ENCODE data around the gene SULT1C2.

Gene SULT1C2

GRCh38 chr2:108324531-108325255 lies 36.0 kb downstream of the SULT1C2 start:
- Histone ChIP-seq H3K27ac (ENCODE audit: low read depth, low read length) (no peak overlapping the region), H3K4me3 (ENCODE audit: low read depth in 1 of 2, low read length in 2 of 2) (no peak overlapping the region), H3K9ac (ENCODE audit: low read length) (no peak overlapping the region), H3K36me3 (ENCODE audit: insufficient read depth, low read length) (no peaks in the 10 kb centered on the region), H3K9me3 (ENCODE audit: low read length) (no peaks in the 10 kb centered on the region), H3K27me3 (ENCODE audit: control insufficient read depth in 1 of 2, insufficient read depth in 2 of 2, low read length in 2 of 2) (no peaks in the 10 kb centered on the region), H3K4me1 (ENCODE audit: insufficient read depth, low read length) (no peaks in the 10 kb centered on the region)

DNA sequence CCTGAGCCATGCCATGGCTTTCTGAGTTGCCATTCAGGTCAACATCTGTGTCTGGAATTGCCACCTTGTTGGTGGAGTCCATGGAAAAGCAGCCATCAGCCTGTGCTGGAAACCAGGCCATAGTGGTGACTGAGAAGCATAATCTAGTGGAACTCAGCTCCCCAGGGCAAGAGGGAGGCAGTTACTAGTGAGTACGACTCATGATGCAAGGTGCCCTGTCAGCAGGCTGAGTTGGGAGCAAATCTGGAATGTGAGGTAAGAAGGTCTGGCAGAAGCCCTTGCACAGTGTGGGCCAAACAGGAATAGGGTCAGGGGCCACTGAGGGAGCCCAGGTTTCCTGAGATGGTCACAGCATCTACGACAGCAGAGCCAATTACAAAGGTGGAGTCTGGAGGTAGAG lies 37.1 kb downstream of the SULT1C2 start:
- H3K27me3 ChIP-seq (ENCODE audit: control insufficient read depth in 1 of 2, insufficient read depth in 2 of 2, low read length in 2 of 2) = no peaks in the 10 kb centered on the region
- H3K9me3 ChIP-seq (ENCODE audit: low read length) = no peaks in the 10 kb centered on the region
- no peak overlapping the region for H3K27ac ChIP-seq (ENCODE audit: low read depth, low read length)
- no peak overlapping the region for H3K9ac ChIP-seq (ENCODE audit: low read length)
- H3K4me3 ChIP-seq (ENCODE audit: low read depth in 1 of 2, low read length in 2 of 2) = no peak overlapping the region
- H3K36me3 ChIP-seq (ENCODE audit: insufficient read depth, low read length) = no peaks in the 10 kb centered on the region
- H3K4me1 ChIP-seq (ENCODE audit: insufficient read depth, low read length) = no peaks in the 10 kb centered on the region

DNA sequence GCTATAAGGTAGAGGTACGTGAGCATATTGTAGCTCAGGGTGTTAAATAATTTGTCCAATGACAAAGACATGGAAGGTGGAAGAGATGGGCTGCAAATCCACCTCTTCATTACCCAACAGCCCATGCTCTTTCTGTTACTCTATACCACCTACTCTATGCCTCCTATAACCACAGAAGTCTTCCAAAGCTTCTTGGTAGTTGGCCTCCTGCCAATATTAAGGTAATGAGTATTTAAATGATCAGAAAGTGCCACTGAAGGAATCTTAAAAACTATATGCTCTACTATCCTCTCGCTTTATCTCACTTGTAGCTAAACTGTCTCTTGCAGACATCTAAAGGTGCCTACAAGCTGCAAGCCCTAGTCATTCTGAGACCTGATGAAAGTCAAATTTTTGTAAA lies 41.1 kb downstream of the SULT1C2 start:
- Histone ChIP-seq H3K36me3 (ENCODE audit: insufficient read depth, low read length) (no peaks in the 10 kb centered on the region), H3K4me3 (ENCODE audit: low read depth in 1 of 2, low read length in 2 of 2) (no peak overlapping the region), H3K9me3 (ENCODE audit: low read length) (no peaks in the 10 kb centered on the region), H3K27me3 (ENCODE audit: control insufficient read depth in 1 of 2, insufficient read depth in 2 of 2, low read length in 2 of 2) (no peaks in the 10 kb centered on the region), H3K9ac (ENCODE audit: low read length) (no peak overlapping the region), H3K27ac (ENCODE audit: low read depth, low read length) (no peak overlapping the region), H3K4me1 (ENCODE audit: insufficient read depth, low read length) (no peaks in the 10 kb centered on the region)

DNA sequence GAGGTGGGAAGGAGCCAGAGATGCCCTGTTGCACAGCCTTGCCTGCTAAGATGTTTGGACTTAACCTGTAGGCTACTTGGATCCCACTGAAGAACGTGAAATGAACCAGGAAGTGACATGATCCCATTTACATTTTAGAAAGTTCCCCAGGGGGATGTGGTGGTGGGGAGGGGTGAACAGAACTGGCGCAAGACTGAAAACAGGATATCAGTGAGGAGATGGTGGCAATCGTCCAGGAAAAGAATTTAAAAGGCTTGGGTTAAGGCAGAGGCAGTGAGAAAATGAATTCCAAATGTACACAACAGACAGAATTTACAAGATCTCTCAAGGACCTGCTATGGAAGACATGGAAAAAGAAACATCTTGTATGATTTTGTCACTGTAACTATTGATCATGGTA lies 42.3 kb downstream of the SULT1C2 start:
- H3K36me3 ChIP-seq (ENCODE audit: insufficient read depth, low read length) = no peaks in the 10 kb centered on the region
- H3K9ac ChIP-seq (ENCODE audit: low read length) = no peak overlapping the region
- H3K4me3 ChIP-seq (ENCODE audit: low read depth in 1 of 2, low read length in 2 of 2) = no peak overlapping the region
- no peaks in the 10 kb centered on the region for H3K9me3 ChIP-seq (ENCODE audit: low read length)
- H3K27ac ChIP-seq (ENCODE audit: low read depth, low read length) = no peak overlapping the region
- no peaks in the 10 kb centered on the region for H3K4me1 ChIP-seq (ENCODE audit: insufficient read depth, low read length)
- H3K27me3 ChIP-seq (ENCODE audit: control insufficient read depth in 1 of 2, insufficient read depth in 2 of 2, low read length in 2 of 2) = no peaks in the 10 kb centered on the region

GRCh38 chr2:108345951-108346350 lies 57.3 kb downstream of the SULT1C2 start:
- H3K27me3 ChIP-seq (ENCODE audit: control insufficient read depth in 1 of 2, insufficient read depth in 2 of 2, low read length in 2 of 2) = no peaks in the 10 kb centered on the region
- no peaks in the 10 kb centered on the region for H3K9me3 ChIP-seq (ENCODE audit: low read length)
- no peaks in the 10 kb centered on the region for H3K4me1 ChIP-seq (ENCODE audit: insufficient read depth, low read length)
- no peak overlapping the region for H3K27ac ChIP-seq (ENCODE audit: low read depth, low read length)
- H3K4me3 ChIP-seq (ENCODE audit: low read depth in 1 of 2, low read length in 2 of 2) = no peak overlapping the region
- H3K36me3 ChIP-seq (ENCODE audit: insufficient read depth, low read length) = no peaks in the 10 kb centered on the region
- no peak overlapping the region for H3K9ac ChIP-seq (ENCODE audit: low read length)

DNA sequence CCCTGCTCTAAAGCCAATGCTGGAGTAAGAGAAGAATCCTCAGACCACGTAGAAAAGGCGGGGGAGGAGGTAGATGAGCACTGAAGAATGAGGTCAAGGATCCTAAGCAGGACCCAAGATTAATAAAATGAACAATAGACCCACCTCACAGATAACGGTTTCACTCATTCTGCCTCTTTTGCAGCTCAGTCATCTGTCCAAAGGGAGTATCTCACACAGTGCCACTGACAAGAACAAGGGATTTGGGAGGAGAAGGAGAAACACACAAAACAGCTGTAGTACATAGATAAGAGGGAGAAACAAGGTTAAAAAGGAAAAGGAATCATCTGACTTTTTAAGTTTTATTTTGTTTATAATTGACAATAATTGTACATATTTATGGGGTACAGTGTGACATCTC lies 58.1 kb downstream of the SULT1C2 start:
- Histone ChIP-seq H3K9me3 (ENCODE audit: low read length) (no peaks in the 10 kb centered on the region), H3K27me3 (ENCODE audit: control insufficient read depth in 1 of 2, insufficient read depth in 2 of 2, low read length in 2 of 2) (no peaks in the 10 kb centered on the region), H3K36me3 (ENCODE audit: insufficient read depth, low read length) (no peaks in the 10 kb centered on the region), H3K4me1 (ENCODE audit: insufficient read depth, low read length) (no peaks in the 10 kb centered on the region), H3K9ac (ENCODE audit: low read length) (no peak overlapping the region), H3K27ac (ENCODE audit: low read depth, low read length) (no peak overlapping the region), H3K4me3 (ENCODE audit: low read depth in 1 of 2, low read length in 2 of 2) (no peak overlapping the region)

DNA sequence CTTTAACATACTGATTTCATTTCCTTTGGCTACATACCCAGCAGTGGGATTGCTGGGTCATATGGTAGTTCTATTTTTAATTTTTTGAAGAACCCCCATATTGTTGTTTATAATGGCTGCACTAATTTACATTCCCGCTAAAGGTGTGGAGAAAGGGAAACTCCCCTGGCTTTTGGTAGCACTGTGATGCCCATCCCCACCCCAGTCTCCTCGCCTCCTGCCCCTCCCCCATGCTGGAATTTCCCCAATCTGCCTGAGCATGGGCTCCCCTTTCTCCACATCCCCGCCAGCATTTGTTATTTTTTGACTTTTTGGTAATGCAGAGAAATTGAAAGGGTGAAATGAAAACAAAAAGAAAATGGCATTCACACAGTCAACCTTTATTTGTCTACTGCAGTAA lies 59.1 kb downstream of the SULT1C2 start:
- H3K9ac ChIP-seq (ENCODE audit: low read length) = no peak overlapping the region
- no peaks in the 10 kb centered on the region for H3K4me1 ChIP-seq (ENCODE audit: insufficient read depth, low read length)
- H3K36me3 ChIP-seq (ENCODE audit: insufficient read depth, low read length) = no peaks in the 10 kb centered on the region
- H3K27ac ChIP-seq (ENCODE audit: low read depth, low read length) = no peak overlapping the region
- no peaks in the 10 kb centered on the region for H3K27me3 ChIP-seq (ENCODE audit: control insufficient read depth in 1 of 2, insufficient read depth in 2 of 2, low read length in 2 of 2)
- H3K9me3 ChIP-seq (ENCODE audit: low read length) = no peaks in the 10 kb centered on the region
- no peak overlapping the region for H3K4me3 ChIP-seq (ENCODE audit: low read depth in 1 of 2, low read length in 2 of 2)

GRCh38 chr2:108348816-108349570 lies 60.3 kb downstream of the SULT1C2 start:
- no peaks in the 10 kb centered on the region for H3K4me1 ChIP-seq (ENCODE audit: insufficient read depth, low read length)
- H3K9me3 ChIP-seq (ENCODE audit: low read length) = no peaks in the 10 kb centered on the region
- H3K27me3 ChIP-seq (ENCODE audit: control insufficient read depth in 1 of 2, insufficient read depth in 2 of 2, low read length in 2 of 2) = no peaks in the 10 kb centered on the region
- no peaks in the 10 kb centered on the region for H3K36me3 ChIP-seq (ENCODE audit: insufficient read depth, low read length)
- no peak overlapping the region for H3K9ac ChIP-seq (ENCODE audit: low read length)
- no peak overlapping the region for H3K27ac ChIP-seq (ENCODE audit: low read depth, low read length)
- no peak overlapping the region for H3K4me3 ChIP-seq (ENCODE audit: low read depth in 1 of 2, low read length in 2 of 2)

DNA sequence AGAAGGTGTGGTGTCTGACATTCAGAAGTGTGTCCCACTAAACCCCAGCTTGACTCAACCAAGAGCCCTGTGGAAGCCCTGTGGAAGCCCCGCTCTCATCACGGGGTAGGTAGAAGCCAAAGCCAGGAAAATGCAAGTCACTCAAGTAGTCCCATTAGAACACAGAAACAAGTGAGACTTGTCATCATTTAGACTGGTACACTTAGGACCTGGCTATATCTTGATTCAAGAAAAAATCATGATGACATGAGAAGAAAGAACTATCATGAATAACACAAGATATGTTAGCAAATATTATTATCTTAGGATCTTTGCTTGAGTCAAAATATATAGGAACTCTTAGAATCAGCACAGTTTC lies 60.9 kb downstream of the SULT1C2 start:
- H3K9ac ChIP-seq (ENCODE audit: low read length) = no peak overlapping the region
- no peaks in the 10 kb centered on the region for H3K4me1 ChIP-seq (ENCODE audit: insufficient read depth, low read length)
- H3K36me3 ChIP-seq (ENCODE audit: insufficient read depth, low read length) = no peaks in the 10 kb centered on the region
- no peaks in the 10 kb centered on the region for H3K27me3 ChIP-seq (ENCODE audit: control insufficient read depth in 1 of 2, insufficient read depth in 2 of 2, low read length in 2 of 2)
- no peaks in the 10 kb centered on the region for H3K9me3 ChIP-seq (ENCODE audit: low read length)
- no peak overlapping the region for H3K4me3 ChIP-seq (ENCODE audit: low read depth in 1 of 2, low read length in 2 of 2)
- H3K27ac ChIP-seq (ENCODE audit: low read depth, low read length) = no peak overlapping the region

- Histone ChIP-seq H3K4me1 (ENCODE audit: insufficient read depth, low read length) (no peaks in the 10 kb centered on the region), H3K4me3 (ENCODE audit: low read depth in 1 of 2, low read length in 2 of 2) (no peak overlapping the region), H3K9ac (ENCODE audit: low read length) (no peak overlapping the region), H3K36me3 (ENCODE audit: insufficient read depth, low read length) (no peaks in the 10 kb centered on the region), H3K27ac (ENCODE audit: low read depth, low read length) (no peak overlapping the region), H3K27me3 (ENCODE audit: control insufficient read depth in 1 of 2, insufficient read depth in 2 of 2, low read length in 2 of 2) (no peaks in the 10 kb centered on the region), H3K9me3 (ENCODE audit: low read length) (no peaks in the 10 kb centered on the region)
These were observed 63.2 kb downstream of the SULT1C2 start for GRCh38 chr2:108351889-108352288.

- Histone ChIP-seq H3K9me3 (ENCODE audit: low read length) (no peaks in the 10 kb centered on the region), H3K4me1 (ENCODE audit: insufficient read depth, low read length) (no peaks in the 10 kb centered on the region), H3K4me3 (ENCODE audit: low read depth in 1 of 2, low read length in 2 of 2) (no peak overlapping the region), H3K36me3 (ENCODE audit: insufficient read depth, low read length) (no peaks in the 10 kb centered on the region), H3K27ac (ENCODE audit: low read depth, low read length) (no peak overlapping the region), H3K27me3 (ENCODE audit: control insufficient read depth in 1 of 2, insufficient read depth in 2 of 2, low read length in 2 of 2) (no peaks in the 10 kb centered on the region), H3K9ac (ENCODE audit: low read length) (no peak overlapping the region)
These were observed 65.4 kb downstream of the SULT1C2 start for GRCh38 chr2:108354136-108354535.

All from muscle layer of colon (tissue), 2 donors.